Psoas muscle (tissue), 8 donors: ENCODE data around the gene RRP12. TPM values are rescaled to one million over a fixed set of nuclear protein-coding genes. Genes with fewer than 3 reads are reported as not detected.
A peak's percentile ranks its signal among the peaks of the same experiment; 100 is the strongest.

ENCODE experiments used
- ATAC-seq, 4 donors: fragments of 200-7000 bp; cut with Tn5 transposase; one replicate each; pipeline ENCODE4 v1.9.1; 2020; ENCODE audit warnings: moderate library complexity in 3 of 4, mild to moderate bottlenecking in 2 of 4
- DNase-seq, 2 donors: peaks; one replicate each; pipeline ENCODE4 v3.0.0-alpha.2; 2020
- H3K27ac ChIP-seq: fragments of 200-600 bp; one replicate; pipeline ENCODE4 v1.8.0; 2022
- H3K27me3 ChIP-seq, 3 donors: fragments of 200-600 bp in 1 of 3; one replicate each; pipeline versions ENCODE4 v1.6.1 to v1.8.0; 2013 to 2022; ENCODE audit warnings: low read length in 2 of 3, mild to moderate bottlenecking in 2 of 3, moderate library complexity in 1 of 3; ENCODE audit not compliant: insufficient read depth in 3 of 3
- H3K36me3 ChIP-seq, 2 donors: fragments of 200-600 bp in 1 of 2; one replicate each; pipeline versions ENCODE4 v1.6.1 to v1.8.0; 2013 to 2022; ENCODE audit warnings: low read depth in 1 of 2, mild to moderate bottlenecking in 1 of 2, moderate library complexity in 1 of 2; ENCODE audit not compliant: insufficient read depth in 1 of 2
- H3K4me1 ChIP-seq: fragments of 200-600 bp; one replicate; pipeline ENCODE4 v1.8.0; 2022
- H3K4me3 ChIP-seq: fragments of 200-600 bp; one replicate; pipeline ENCODE4 v1.8.0; 2022; ENCODE audit warnings: mild to moderate bottlenecking
- H3K9me3 ChIP-seq: fragments of 200-600 bp; one replicate; pipeline ENCODE4 v1.8.0; 2022
- CTCF ChIP-seq: fragments of 200-600 bp; IDR thresholded peaks from one replicate; pipeline ENCODE4 v1.8.0; 2022; ENCODE audit warnings: antibody characterized with exemption
- WGBS, 3 donors: extraction: QIAGEN DNeasy Blood & Tissue Kit; methylation state at CpG; one replicate each; pipeline versions ENCODE4 v1.1.6 to v1.1.7; 2013; 5-methylcytosine and 5-hydroxymethylcytosine counted together
- intact Hi-C, 2 donors: fragments of 100-400 bp; cut with DNase I; formaldehyde crosslinking; loops; one replicate each; pipeline versions ENCODE4 v1.11.0 to v1.14.2; 2022
- polyA plus RNA-seq, 3 donors: library from polyadenylated mRNA; stranded (reverse); fragments of 200-250 nt; gene quantifications; one replicate each; pipeline ENCODE4 v1.2.3, GENCODE V29; 2013
- total RNA-seq, 4 donors: library from RNA; stranded (reverse); fragmentation: NEBNext Ultra II Directional in 2 of 4; extraction: Animal tissue kit (Norgen Biotek cat#: 25700) in 2 of 4; gene quantifications; one replicate each; pipeline versions ENCODE4 v1.2.1 to v1.2.4, GENCODE V29; 2021 to 2023
- donor health status: healthy with polysubstance abuse.
- donor health status: DM: no; HTN: no; CAD: no; lungs with moderate emphysema.
- donor health status: Bipolar disorder and iron deficiency.
- donor health status: healthy.
- donor health status: DM: yes; HTN: yes; CAD: no.
- donor health status: DM: no; HTN: no; CAD: no.
- donor health status: DM: no; HTN: no; CAD: no.
- donor health status: DM: yes; HTN: yes; CAD: no.

The RRP12 gene
- total and polyA plus RNA-seq, 7 donors: 46.5 to 114 (median 76.4) TPM

GRCh38 chr10:97378933-97379921 is 21.9 kb downstream of the RRP12 start:
- 68 to 81% (median 75%) methylated on average over 14 to 15 of the region's 15 CpGs for WGBS, 3 donors
- peak; percentile 15 to 42 (median 34) for ATAC-seq
- intact Hi-C loops: no loop called here
- no peaks in the 10 kb centered on the region for H3K27me3 ChIP-seq
- H3K4me3 ChIP-seq: no peak overlapping the region
- H3K4me1 ChIP-seq: no peaks in the 10 kb centered on the region
- DNase-seq: no peak
- no peaks in the 10 kb centered on the region for H3K9me3 ChIP-seq
- peaks cover 6 to 100% of the 10 kb centered on the region in 2 donors for H3K36me3 ChIP-seq
- H3K27ac ChIP-seq: no peak overlapping the region
- TF ChIP-seq CTCF: no peak

- Histone ChIP-seq H3K9me3 (no peaks in the 10 kb centered on the region), H3K27ac (no peak overlapping the region), H3K4me3 (no peak overlapping the region), H3K27me3 (no peaks in the 10 kb centered on the region), H3K36me3 (peaks cover 21 to 100% of the 10 kb centered on the region in 2 donors), H3K4me1 (no peaks in the 10 kb centered on the region)
- DNase-seq (no peak), ATAC-seq (no peak)
- intact Hi-C loops: no loop called here
- TF ChIP-seq CTCF: no peak
- WGBS, 3 donors: 79 to 96% (median 95%) methylated on average over 6 of the region's 6 CpGs
These were observed 24.7 kb downstream of the RRP12 start for GRCh38 chr10:97376413-97376812.

- H3K36me3 ChIP-seq: peaks cover 21 to 100% of the 10 kb centered on the region in 2 donors
- 95 to 98% (median 95%) methylated on average over 10 of the region's 10 CpGs for WGBS, 3 donors
- no peak for TF ChIP-seq CTCF
- no peak overlapping the region for H3K27ac ChIP-seq
- intact Hi-C loops: no loop called here
- DNase-seq: no peak
- no peak for ATAC-seq
- no peaks in the 10 kb centered on the region for H3K9me3 ChIP-seq
- no peak overlapping the region for H3K4me3 ChIP-seq
- no peaks in the 10 kb centered on the region for H3K27me3 ChIP-seq
- H3K4me1 ChIP-seq: no peaks in the 10 kb centered on the region
These were observed 27.7 kb downstream of the RRP12 start for GRCh38 chr10:97373456-97373855.

- TF ChIP-seq CTCF: no peak
- Histone ChIP-seq H3K27ac (no peak overlapping the region), H3K27me3 (no peaks in the 10 kb centered on the region), H3K36me3 (peaks cover 21 to 100% of the 10 kb centered on the region in 2 donors), H3K4me3 (no peak overlapping the region), H3K4me1 (no peaks in the 10 kb centered on the region), H3K9me3 (no peaks in the 10 kb centered on the region)
- DNase-seq (no peak), ATAC-seq (no peak)
- intact Hi-C loops: no loop called here
- 92 to 95% (median 94%) methylated on average over 7 of the region's 7 CpGs for WGBS, 3 donors
These were observed 28.8 kb downstream of the RRP12 start for GRCh38 chr10:97372233-97372875.
